OCI-LY1 (cell line): ENCODE measurements around the gene VRK1.

Experiments
- EZH2 ChIP-seq: fragments of 200-600 bp; sonication (generic), shearing (Covaris generic); IDR thresholded peaks from 2 replicates; pipeline ENCODE4 v1.8.0; 2017; ENCODE audit warnings: borderline replicate concordance, mixed run types, mild to moderate bottlenecking, antibody characterized with exemption, low read length, moderate library complexity, mixed read lengths
- TF ChIP-seq, protein P1 (sequence below): fragments of 200-600 bp; sonication (generic), shearing (Covaris generic); IDR thresholded peaks from 2 replicates; pipeline ENCODE4 v1.5.1; 2017; ENCODE audit warnings: mild to moderate bottlenecking, antibody characterized with exemption, low read length, moderate library complexity, mixed read lengths

DNA sequence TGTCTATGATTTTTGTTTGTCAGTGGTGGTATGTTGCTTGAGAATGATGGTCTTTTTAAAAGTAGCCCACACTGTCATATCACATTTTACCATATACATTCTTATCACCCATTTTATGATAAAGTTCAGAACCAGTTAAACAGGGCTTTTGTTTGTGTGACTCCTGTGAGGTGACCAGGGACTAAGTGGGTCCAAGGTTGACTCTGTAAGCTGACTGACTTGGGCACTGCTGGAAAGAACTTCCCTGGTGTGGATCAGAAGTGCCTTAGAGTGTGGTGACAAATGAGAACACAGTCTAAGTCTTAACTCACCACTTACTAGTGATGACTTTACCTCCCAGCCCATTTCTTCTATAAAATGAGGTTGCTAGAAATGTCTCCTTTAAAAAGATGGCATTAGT is 52.6 kb downstream of the VRK1 start:
- TF ChIP-seq, protein P1, sequence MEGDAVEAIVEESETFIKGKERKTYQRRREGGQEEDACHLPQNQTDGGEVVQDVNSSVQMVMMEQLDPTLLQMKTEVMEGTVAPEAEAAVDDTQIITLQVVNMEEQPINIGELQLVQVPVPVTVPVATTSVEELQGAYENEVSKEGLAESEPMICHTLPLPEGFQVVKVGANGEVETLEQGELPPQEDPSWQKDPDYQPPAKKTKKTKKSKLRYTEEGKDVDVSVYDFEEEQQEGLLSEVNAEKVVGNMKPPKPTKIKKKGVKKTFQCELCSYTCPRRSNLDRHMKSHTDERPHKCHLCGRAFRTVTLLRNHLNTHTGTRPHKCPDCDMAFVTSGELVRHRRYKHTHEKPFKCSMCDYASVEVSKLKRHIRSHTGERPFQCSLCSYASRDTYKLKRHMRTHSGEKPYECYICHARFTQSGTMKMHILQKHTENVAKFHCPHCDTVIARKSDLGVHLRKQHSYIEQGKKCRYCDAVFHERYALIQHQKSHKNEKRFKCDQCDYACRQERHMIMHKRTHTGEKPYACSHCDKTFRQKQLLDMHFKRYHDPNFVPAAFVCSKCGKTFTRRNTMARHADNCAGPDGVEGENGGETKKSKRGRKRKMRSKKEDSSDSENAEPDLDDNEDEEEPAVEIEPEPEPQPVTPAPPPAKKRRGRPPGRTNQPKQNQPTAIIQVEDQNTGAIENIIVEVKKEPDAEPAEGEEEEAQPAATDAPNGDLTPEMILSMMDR: no peak
- no peak for TF ChIP-seq EZH2
